PC-9 (cell line): ENCODE results near the gene PANX2. TPM values are rescaled to one million over a fixed set of nuclear protein-coding genes. Genes with fewer than 3 reads are reported as not detected.

Source experiments
- BruUV-seq: library from RNA; stranded (reverse); fragments of 400-500 nt; replicated peaks from 2 replicates; lab custom pipeline; 2021; lab: Mats Ljungman, UMichigan
- CTCF ChIA-PET: fragments of 300-600 bp; sonication (Branson Sonifier 250); formaldehyde crosslinking; loops from one replicate; lab custom pipeline; 2022; ENCODE audit warnings: antibody characterized with exemption; lab: Charles Lee
- POLR2A ChIA-PET: fragments of 300-600 bp; sonication (Branson Sonifier 250); formaldehyde crosslinking; loops from one replicate; lab custom pipeline; 2022; ENCODE audit warnings: antibody characterized with exemption; ENCODE audit not compliant: unreplicated experiment; lab: Charles Lee
- DNase-seq, 2 experiments: peaks; one replicate each; pipeline versions ENCODE4 v3.0.0 to v3.0.0-alpha.2; 2015 to 2022; ENCODE audit warnings: mixed read lengths in 1 of 2
- H2AFZ ChIP-seq: fragments of 200-600 bp; sonication (generic); 2 replicates; pipeline ENCODE4 v1.8.1; 2017; ENCODE audit warnings: antibody characterized with exemption
- H3F3A ChIP-seq: fragments of 200-600 bp; sonication (generic); 2 replicates; pipeline ENCODE4 v1.8.1; 2017; ENCODE audit warnings: antibody characterized with exemption, mild to moderate bottlenecking, low read depth; ENCODE audit not compliant: insufficient read depth
- H3K27ac ChIP-seq: fragments of 200-600 bp; sonication (generic); 2 replicates; pipeline ENCODE4 v1.6.1; 2016; ENCODE audit warnings: mixed run types
- H3K27me3 ChIP-seq: fragments of 200-600 bp; sonication (generic); 2 replicates; pipeline ENCODE4 v1.6.1; 2016; ENCODE audit warnings: low read depth, mixed run types; ENCODE audit not compliant: insufficient read depth
- H3K36me3 ChIP-seq: fragments of 200-600 bp; sonication (generic); 2 replicates; pipeline ENCODE4 v1.6.1; 2016; ENCODE audit warnings: low read depth, mixed run types
- H3K4me1 ChIP-seq: fragments of 200-600 bp; sonication (generic); replicated peaks from 2 replicates; pipeline ENCODE4 v1.6.1; 2016; ENCODE audit warnings: mixed run types; ENCODE audit not compliant: insufficient read depth
- H3K4me2 ChIP-seq: fragments of 200-600 bp; sonication (generic); 2 replicates; pipeline ENCODE4 v1.6.1; 2017; ENCODE audit warnings: mixed run types
- H3K4me3 ChIP-seq: fragments of 200-600 bp; sonication (generic); 2 replicates; pipeline ENCODE4 v1.6.1; 2016; ENCODE audit warnings: mixed run types
- H3K79me2 ChIP-seq: fragments of 200-600 bp; sonication (generic); 2 replicates; pipeline ENCODE4 v1.6.1; 2017; ENCODE audit warnings: low read depth, mixed run types
- H3K9me2 ChIP-seq: fragments of 200-600 bp; sonication (generic); 2 replicates; pipeline ENCODE4 v1.8.1; 2017; ENCODE audit warnings: mild to moderate bottlenecking; ENCODE audit not compliant: insufficient read depth
- H3K9me3 ChIP-seq: fragments of 200-600 bp; sonication (generic); 2 replicates; pipeline ENCODE4 v1.8.1; 2016; ENCODE audit warnings: low read depth; ENCODE audit not compliant: insufficient read depth
- H4K20me1 ChIP-seq: fragments of 200-600 bp; sonication (generic); 2 replicates; pipeline ENCODE4 v1.8.1; 2017; ENCODE audit not compliant: insufficient read depth
- CTCF ChIP-seq: fragments of 200-600 bp; sonication (generic); conservative IDR thresholded peaks from 2 replicates; pipeline ENCODE4 v1.6.1; 2017; ENCODE audit warnings: mixed run types, antibody characterized with exemption, mild to moderate bottlenecking, moderate library complexity
- EZH2 ChIP-seq: fragments of 200-600 bp; sonication (generic); IDR thresholded peaks from 2 replicates; pipeline ENCODE4 v1.8.0; 2017; ENCODE audit warnings: antibody characterized with exemption, low read depth
- intact Hi-C: fragments of 100-400 bp; cut with micrococcal nuclease; formaldehyde crosslinking; loops from one replicate; pipeline ENCODE4 v1.10.0; 2022; ENCODE audit not compliant: unreplicated experiment
- total RNA-seq: library from RNA; stranded (reverse); gene quantifications from 2 replicates; pipeline ENCODE4 v1.2.3, GENCODE V29; 2021

Gene PANX2
- total RNA-seq, 1 experiment from 2014 or later: 51.7 TPM

- CTCF ChIA-PET: no interaction called here
- Histone ChIP-seq H3K9me2 (no peaks in the 10 kb centered on the region), H3K9me3 (no peaks in the 10 kb centered on the region), H3K79me2 (peaks cover 4% of the 10 kb centered on the region; the same call in 1 of the 2 replicates), H3K27ac (no peak overlapping the region), H3K4me1 (peaks cover 9% of the 10 kb centered on the region), H3K36me3 (no peaks in the 10 kb centered on the region), H3K4me2 (no peak overlapping the region), H3K27me3 (no peaks in the 10 kb centered on the region), H4K20me1 (peaks cover 17% of the 10 kb centered on the region), H3F3A (peaks cover 10% of the 10 kb centered on the region; the same call in 1 of the 2 replicates), H2AFZ (no peak overlapping the region), H3K4me3 (no peak overlapping the region)
- intact Hi-C loops: no loop called here
- no TSS peak for BruUV-seq
- POLR2A ChIA-PET: no interaction called here
- TF ChIP-seq EZH2: no peak
- no peak for TF ChIP-seq CTCF
- no peak for DNase-seq
These were observed 4.1 kb downstream of the PANX2 start for GRCh38 chr22:50174382-50175190.

- Histone ChIP-seq H3K27ac (no peak overlapping the region), H4K20me1 (peaks cover 17% of the 10 kb centered on the region), H3K4me1 (peaks cover 9% of the 10 kb centered on the region), H2AFZ (no peak overlapping the region), H3K9me2 (no peaks in the 10 kb centered on the region), H3K79me2 (peaks cover 4% of the 10 kb centered on the region; the same call in 1 of the 2 replicates), H3K9me3 (no peaks in the 10 kb centered on the region), H3K27me3 (no peaks in the 10 kb centered on the region), H3K36me3 (no peaks in the 10 kb centered on the region), H3K4me3 (no peak overlapping the region), H3K4me2 (no peak overlapping the region), H3F3A (peaks cover 10% of the 10 kb centered on the region; the same call in 1 of the 2 replicates)
- POLR2A ChIA-PET: no interaction called here
- no peak for TF ChIP-seq EZH2
- TF ChIP-seq CTCF: no peak
- CTCF ChIA-PET: no interaction called here
- intact Hi-C loops: no loop called here
- DNase-seq: no peak
- BruUV-seq: no TSS peak
These were observed 4.6 kb downstream of the PANX2 start for GRCh38 chr22:50175191-50175461.

GRCh38 chr22:50175921-50176849, 5.7 kb downstream of the PANX2 start:
- no peak overlapping the region for H3K27ac ChIP-seq
- peaks cover 17% of the 10 kb centered on the region for H4K20me1 ChIP-seq
- H3K4me1 ChIP-seq: peaks cover 4% of the 10 kb centered on the region
- H3K4me2 ChIP-seq: no peak overlapping the region
- CTCF ChIA-PET: no interaction called here
- H3K9me2 ChIP-seq: no peaks in the 10 kb centered on the region
- no peaks in the 10 kb centered on the region for H3K27me3 ChIP-seq
- H3K9me3 ChIP-seq: no peaks in the 10 kb centered on the region
- DNase-seq: no peak
- no peak overlapping the region for H2AFZ ChIP-seq
- H3F3A ChIP-seq: peaks cover 10% of the 10 kb centered on the region; the same call in 1 of the 2 replicates
- intact Hi-C loops: no loop called here
- H3K79me2 ChIP-seq: no peaks in the 10 kb centered on the region
- H3K4me3 ChIP-seq: no peak overlapping the region
- no peaks in the 10 kb centered on the region for H3K36me3 ChIP-seq
- TF ChIP-seq CTCF (no peak), EZH2 (no peak)
- POLR2A ChIA-PET: no interaction called here
- BruUV-seq: no TSS peak
